Stomach (tissue), 4 donors: ENCODE data around the gene GCH1.

Source experiments
- EP300 ChIP-seq: sonication (generic); formaldehyde crosslinking; IDR thresholded peaks from one replicate; pipeline ENCODE4 v1.6.1; 2017; ENCODE audit warnings: antibody characterized with exemption
- POLR2A ChIP-seq, 4 donors: fragments of 450-650 bp; IDR thresholded peaks; one replicate each; pipeline ENCODE4 v1.6.1; 2016; ENCODE audit warnings: antibody characterized with exemption in 4 of 4, control low read depth in 2 of 4, mild to moderate bottlenecking in 1 of 4, moderate library complexity in 1 of 4
- POLR2AphosphoS5 ChIP-seq, 3 donors: sonication (generic); formaldehyde crosslinking; IDR thresholded peaks; one replicate each; pipeline ENCODE4 v1.6.1; 2016; ENCODE audit warnings: antibody characterized with exemption in 3 of 3
- TF ChIP-seq, protein P1 (sequence below), 7 experiments: fragments of 450-650 bp in 4 of 7; fragments of 200-600 bp in 3 of 7; sonication (generic) in 3 of 7; IDR thresholded peaks; one replicate each; pipeline ENCODE4 v1.5.1; 2016 to 2019; ENCODE audit warnings: antibody characterized with exemption in 7 of 7, control low read depth in 2 of 7, mild to moderate bottlenecking in 1 of 7

GRCh38 chr14:54902143-54902520 lies 494 bp downstream of the GCH1 start:
- TF ChIP-seq POLR2A (IDR thresholded peaks at IDR 0.05), result no peak
- TF ChIP-seq, protein P1, sequence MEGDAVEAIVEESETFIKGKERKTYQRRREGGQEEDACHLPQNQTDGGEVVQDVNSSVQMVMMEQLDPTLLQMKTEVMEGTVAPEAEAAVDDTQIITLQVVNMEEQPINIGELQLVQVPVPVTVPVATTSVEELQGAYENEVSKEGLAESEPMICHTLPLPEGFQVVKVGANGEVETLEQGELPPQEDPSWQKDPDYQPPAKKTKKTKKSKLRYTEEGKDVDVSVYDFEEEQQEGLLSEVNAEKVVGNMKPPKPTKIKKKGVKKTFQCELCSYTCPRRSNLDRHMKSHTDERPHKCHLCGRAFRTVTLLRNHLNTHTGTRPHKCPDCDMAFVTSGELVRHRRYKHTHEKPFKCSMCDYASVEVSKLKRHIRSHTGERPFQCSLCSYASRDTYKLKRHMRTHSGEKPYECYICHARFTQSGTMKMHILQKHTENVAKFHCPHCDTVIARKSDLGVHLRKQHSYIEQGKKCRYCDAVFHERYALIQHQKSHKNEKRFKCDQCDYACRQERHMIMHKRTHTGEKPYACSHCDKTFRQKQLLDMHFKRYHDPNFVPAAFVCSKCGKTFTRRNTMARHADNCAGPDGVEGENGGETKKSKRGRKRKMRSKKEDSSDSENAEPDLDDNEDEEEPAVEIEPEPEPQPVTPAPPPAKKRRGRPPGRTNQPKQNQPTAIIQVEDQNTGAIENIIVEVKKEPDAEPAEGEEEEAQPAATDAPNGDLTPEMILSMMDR (IDR thresholded peaks at IDR 0.05), result no peak
- TF ChIP-seq POLR2AphosphoS5 (IDR thresholded peaks at IDR 0.05), result peak; percentile 37 to 66 (median 56)
- TF ChIP-seq EP300, result no peak
